Activated CD8-positive, alpha-beta T cell treated with anti-CD3 and anti-CD28 coated beads for 36 hours (primary cell): ENCODE measurements around the gene CADM2. TPM values are rescaled to one million over a fixed set of nuclear protein-coding genes. Genes with fewer than 3 reads are reported as not detected.

Source experiments
- ATAC-seq: fragments of 200-7000 bp; cut with Tn5 transposase; one replicate; pipeline ENCODE4 v1.10.0; 2021; ENCODE audit warnings: mild to moderate bottlenecking, moderate library complexity
- CTCF ChIA-PET: fragments of 350-600 bp; sonication (Branson Sonifier 250); formaldehyde crosslinking; loops from one replicate; lab custom pipeline; 2021; ENCODE audit warnings: antibody characterized with exemption; lab: Charles Lee
- POLR2A ChIA-PET: fragments of 350-600 bp; sonication (Branson Sonifier 250); formaldehyde crosslinking; loops from one replicate; lab custom pipeline; 2021; ENCODE audit warnings: antibody characterized with exemption; lab: Charles Lee
- DNase-seq: peaks from one replicate; pipeline ENCODE4 v3.0.0-alpha.2; 2020
- H3K27ac Mint-ChIP-seq: one replicate; pipeline ENCODE4 v1.8.0; 2021; ENCODE audit warnings: mild to moderate bottlenecking, mixed read lengths
- H3K27me3 Mint-ChIP-seq: one replicate; pipeline ENCODE4 v1.8.0; 2021; ENCODE audit warnings: mixed read lengths
- H3K36me3 Mint-ChIP-seq: one replicate; pipeline ENCODE4 v1.8.0; 2021; ENCODE audit warnings: low read depth, mixed read lengths
- H3K4me1 Mint-ChIP-seq: one replicate; pipeline ENCODE4 v1.8.0; 2021; ENCODE audit warnings: low read depth, mixed read lengths
- H3K4me3 Mint-ChIP-seq: one replicate; pipeline ENCODE4 v1.8.0; 2021; ENCODE audit warnings: mild to moderate bottlenecking, moderate library complexity, mixed read lengths
- H3K9me3 Mint-ChIP-seq: one replicate; pipeline ENCODE4 v1.8.0; 2021; ENCODE audit warnings: mixed read lengths
- intact Hi-C: fragments of 100-400 bp; cut with micrococcal nuclease; formaldehyde crosslinking; loops from one replicate; pipeline ENCODE4 v1.10.0; 2022
- total RNA-seq, 2 experiments: library from RNA; stranded (reverse); gene quantifications; one replicate each; pipeline ENCODE4 v1.2.3, GENCODE V29; 2021
- TF ChIP-seq, protein P1 (sequence below): fragments of 200-600 bp; IDR thresholded peaks from one replicate; pipeline ENCODE4 v1.8.0; 2022; ENCODE audit warnings: antibody characterized with exemption, mild to moderate bottlenecking

CADM2 gene
- total RNA-seq, 2 experiments from 2014 or later, result 0.38 TPM; not detected in 1

- CTCF ChIA-PET, result no interaction called here
- TF ChIP-seq, protein P1, sequence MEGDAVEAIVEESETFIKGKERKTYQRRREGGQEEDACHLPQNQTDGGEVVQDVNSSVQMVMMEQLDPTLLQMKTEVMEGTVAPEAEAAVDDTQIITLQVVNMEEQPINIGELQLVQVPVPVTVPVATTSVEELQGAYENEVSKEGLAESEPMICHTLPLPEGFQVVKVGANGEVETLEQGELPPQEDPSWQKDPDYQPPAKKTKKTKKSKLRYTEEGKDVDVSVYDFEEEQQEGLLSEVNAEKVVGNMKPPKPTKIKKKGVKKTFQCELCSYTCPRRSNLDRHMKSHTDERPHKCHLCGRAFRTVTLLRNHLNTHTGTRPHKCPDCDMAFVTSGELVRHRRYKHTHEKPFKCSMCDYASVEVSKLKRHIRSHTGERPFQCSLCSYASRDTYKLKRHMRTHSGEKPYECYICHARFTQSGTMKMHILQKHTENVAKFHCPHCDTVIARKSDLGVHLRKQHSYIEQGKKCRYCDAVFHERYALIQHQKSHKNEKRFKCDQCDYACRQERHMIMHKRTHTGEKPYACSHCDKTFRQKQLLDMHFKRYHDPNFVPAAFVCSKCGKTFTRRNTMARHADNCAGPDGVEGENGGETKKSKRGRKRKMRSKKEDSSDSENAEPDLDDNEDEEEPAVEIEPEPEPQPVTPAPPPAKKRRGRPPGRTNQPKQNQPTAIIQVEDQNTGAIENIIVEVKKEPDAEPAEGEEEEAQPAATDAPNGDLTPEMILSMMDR, result no peak
- Mint-ChIP-seq H3K4me1 (no peaks in the 10 kb centered on the region), H3K9me3 (peaks cover 2% of the 10 kb centered on the region), H3K4me3 (no peak overlapping the region), H3K27me3 (no peaks in the 10 kb centered on the region), H3K36me3 (no peaks in the 10 kb centered on the region), H3K27ac (no peak overlapping the region)
- ATAC-seq (no peak), DNase-seq (no peak)
- POLR2A ChIA-PET, result no interaction called here
- intact Hi-C loops, result no loop called here
Measured at GRCh38 chr3:85355572-85355971, 396.8 kb downstream of the CADM2 start.

DNA sequence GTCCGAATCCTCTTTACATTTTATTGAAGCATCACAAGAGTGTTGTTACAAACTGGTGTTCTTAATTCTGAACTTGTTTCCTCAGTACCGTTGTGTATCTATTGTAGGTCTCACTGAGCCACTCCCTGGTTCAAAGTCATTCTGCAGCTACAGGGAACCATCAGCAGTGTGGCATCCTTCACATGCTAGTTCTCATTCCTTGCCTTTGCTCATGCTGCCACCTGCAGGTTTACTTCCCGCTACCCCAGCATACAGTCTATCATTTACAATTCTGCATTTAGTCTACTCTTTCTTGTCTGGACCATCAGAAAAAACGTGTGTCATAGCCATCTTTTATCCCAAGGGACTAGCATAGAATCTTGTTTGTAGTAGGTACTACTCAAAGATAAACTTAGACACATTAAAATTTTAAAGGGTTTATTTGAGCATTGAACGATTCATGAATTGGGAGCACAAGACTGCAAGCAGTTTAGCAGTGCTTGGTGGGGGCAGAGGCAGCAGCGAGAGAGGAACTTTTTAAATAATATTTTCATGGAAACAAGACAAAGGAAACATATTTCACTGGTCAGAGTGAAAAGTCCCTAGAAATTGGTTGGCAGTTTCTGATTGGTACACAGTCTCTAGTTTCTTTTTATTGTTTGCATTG lies 402.1 kb downstream of the CADM2 start:
- ChIA-PET POLR2A (no interaction called here), CTCF (no interaction called here)
- H3K36me3 Mint-ChIP-seq, result no peaks in the 10 kb centered on the region
- ATAC-seq (no peak), DNase-seq (peak; percentile 42)
- peaks cover 2% of the 10 kb centered on the region for H3K9me3 Mint-ChIP-seq
- no peaks in the 10 kb centered on the region for H3K4me1 Mint-ChIP-seq
- intact Hi-C loops, result no loop called here
- H3K27ac Mint-ChIP-seq, result no peak overlapping the region
- H3K4me3 Mint-ChIP-seq, result no peak overlapping the region
- no peaks in the 10 kb centered on the region for H3K27me3 Mint-ChIP-seq
- TF ChIP-seq, protein P1, result peak; percentile 25

GRCh38 chr3:85364296-85364909 lies 405.6 kb downstream of the CADM2 start:
- DNase-seq (no peak), ATAC-seq (no peak)
- no peaks in the 10 kb centered on the region for H3K27me3 Mint-ChIP-seq
- POLR2A ChIA-PET, result no interaction called here
- H3K9me3 Mint-ChIP-seq, result peaks cover 2% of the 10 kb centered on the region
- TF ChIP-seq, protein P1, result no peak
- CTCF ChIA-PET, result no interaction called here
- no peak overlapping the region for H3K4me3 Mint-ChIP-seq
- H3K27ac Mint-ChIP-seq, result no peak overlapping the region
- no peaks in the 10 kb centered on the region for H3K36me3 Mint-ChIP-seq
- intact Hi-C loops, result no loop called here
- H3K4me1 Mint-ChIP-seq, result no peaks in the 10 kb centered on the region

DNA sequence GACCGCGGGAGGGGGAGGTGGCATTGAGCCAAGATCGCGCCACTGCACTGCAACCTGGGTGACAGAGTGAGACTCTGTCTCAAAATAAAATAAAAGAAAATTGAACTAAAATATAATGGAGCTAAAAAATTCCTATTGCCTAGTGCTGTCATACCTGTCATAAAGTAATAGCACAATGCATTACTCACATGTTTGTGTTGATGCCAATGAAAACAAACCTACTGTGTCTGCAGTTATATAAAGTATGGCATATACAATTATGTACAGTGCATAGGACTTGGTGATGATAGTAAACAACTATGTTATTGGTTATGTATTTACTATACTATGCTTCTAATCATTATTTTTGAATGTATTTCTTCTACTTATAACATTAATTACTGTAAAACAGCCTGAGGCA lies 411.6 kb downstream of the CADM2 start:
- TF ChIP-seq, protein P1, result no peak
- no peak overlapping the region for H3K4me3 Mint-ChIP-seq

DNA sequence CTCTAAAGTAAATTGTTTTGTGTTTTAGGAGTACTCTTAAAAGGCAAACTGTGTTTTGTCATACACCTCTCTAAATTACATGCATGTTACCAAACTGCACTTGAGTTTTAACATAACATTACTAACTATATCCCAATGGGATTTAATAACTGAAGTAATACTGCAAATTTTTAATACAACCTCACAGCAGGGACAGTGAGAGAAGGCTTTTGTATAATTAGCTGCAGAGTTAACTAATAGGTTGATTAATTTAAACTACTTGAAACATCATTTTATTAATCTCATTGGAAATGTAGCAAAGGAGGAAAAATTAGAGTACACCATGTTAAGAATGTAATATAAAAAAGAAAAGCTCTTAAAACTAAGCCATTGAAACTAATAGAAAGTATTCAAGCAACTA lies 417.3 kb downstream of the CADM2 start:
- ChIA-PET POLR2A (no interaction called here), CTCF (no interaction called here)
- H3K4me3 Mint-ChIP-seq, result no peak overlapping the region
- H3K36me3 Mint-ChIP-seq, result no peaks in the 10 kb centered on the region
- H3K27ac Mint-ChIP-seq, result no peak overlapping the region
- intact Hi-C loops, result no loop called here
- TF ChIP-seq, protein P1, result no peak
- ATAC-seq (no peak), DNase-seq (no peak)
- H3K9me3 Mint-ChIP-seq, result peaks cover 2% of the 10 kb centered on the region
- H3K4me1 Mint-ChIP-seq, result no peaks in the 10 kb centered on the region
- no peaks in the 10 kb centered on the region for H3K27me3 Mint-ChIP-seq

More for the DNA sequence above, 411.6 kb downstream of the CADM2 start:
- ChIA-PET CTCF (no interaction called here), POLR2A (no interaction called here)
- ATAC-seq (no peak), DNase-seq (no peak)
- no peaks in the 10 kb centered on the region for H3K36me3 Mint-ChIP-seq
- peaks cover 4% of the 10 kb centered on the region for H3K9me3 Mint-ChIP-seq
- no peaks in the 10 kb centered on the region for H3K27me3 Mint-ChIP-seq
- intact Hi-C loops, result no loop called here
- H3K4me1 Mint-ChIP-seq, result no peaks in the 10 kb centered on the region
- no peak overlapping the region for H3K27ac Mint-ChIP-seq
